Vagina (tissue), 2 donors: ENCODE results near the gene TIMM10B.
A peak's percentile ranks its signal among the peaks of the same experiment; 100 is the strongest.

Experiments used
- CTCF ChIP-seq, 3 experiments: fragments of 450-650 bp in 2 of 3; fragments of 200-600 bp in 1 of 3; sonication (generic) in 1 of 3; IDR thresholded peaks; one replicate each; pipeline ENCODE4 v1.5.1; 2017 to 2019; ENCODE audit warnings: antibody characterized with exemption in 3 of 3, mild to moderate bottlenecking in 2 of 3, moderate library complexity in 2 of 3
- POLR2A ChIP-seq, 2 donors: fragments of 450-650 bp; IDR thresholded peaks; one replicate each; pipeline ENCODE4 v1.6.1; 2017; ENCODE audit warnings: antibody characterized with exemption in 2 of 2, mild to moderate bottlenecking in 2 of 2, moderate library complexity in 2 of 2
- POLR2AphosphoS5 ChIP-seq, 2 donors: sonication (generic); formaldehyde crosslinking; IDR thresholded peaks; one replicate each; pipeline ENCODE4 v1.9.0; 2017; ENCODE audit warnings: antibody characterized with exemption in 2 of 2, mild to moderate bottlenecking in 2 of 2, low read depth in 1 of 2; ENCODE audit not compliant: insufficient read depth in 1 of 2

DNA sequence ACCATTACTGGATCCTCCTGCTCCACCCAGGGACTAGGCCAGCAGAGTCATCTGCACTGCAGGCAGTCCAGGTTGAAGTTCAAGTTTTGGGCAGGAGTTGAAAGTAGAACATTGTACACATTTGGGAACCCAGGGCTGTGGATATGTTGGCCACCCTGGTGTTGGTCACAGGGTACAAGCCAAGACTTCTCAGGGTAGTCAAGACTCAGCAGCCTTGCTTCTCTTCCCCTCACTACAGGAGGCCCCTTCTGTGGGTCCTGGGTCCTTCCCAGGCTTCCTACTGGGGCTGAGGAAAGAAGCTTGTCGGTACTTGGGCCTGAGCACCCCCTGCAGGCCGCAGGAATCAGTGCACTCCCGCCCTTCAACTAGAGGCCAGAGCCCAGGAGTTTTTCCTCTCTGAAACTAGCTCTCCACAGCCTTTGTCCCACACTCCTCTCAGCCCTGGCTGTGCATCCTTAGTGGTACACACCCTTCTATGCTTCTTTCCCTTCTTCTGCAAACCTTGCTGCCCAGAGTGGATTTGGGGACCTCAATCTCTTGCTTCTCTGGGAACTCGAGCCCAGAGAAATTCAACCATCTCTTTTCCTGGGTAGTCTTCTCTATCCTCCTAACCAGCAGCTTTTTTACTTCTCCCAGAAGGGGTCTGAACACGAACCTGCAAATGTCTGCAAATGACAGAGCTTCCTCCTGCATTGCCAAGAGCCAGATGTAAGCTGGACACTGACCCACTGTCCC, 37.9 kb upstream of the TIMM10B start:
- TF ChIP-seq CTCF (IDR thresholded peaks at IDR 0.05) = peak; percentile 64 to 78 (median 71)
- no peak for TF ChIP-seq POLR2A (IDR thresholded peaks at IDR 0.05)
- no peak for TF ChIP-seq POLR2AphosphoS5 (IDR thresholded peaks at IDR 0.05; ENCODE audit: insufficient read depth in 1 of 2, low read depth in 1 of 2)
